ENCODE results near the gene ERVFRD-1. TPM values are rescaled to one million over a fixed set of nuclear protein-coding genes. Genes with fewer than 3 reads are reported as not detected.

ERVFRD-1 gene
- total RNA-seq, 1 experiment from 2014 or later, result not detected

- TF ChIP-seq ARID4B (CRISPR knock-in tag; IDR thresholded peaks at IDR 0.05; ENCODE audit: borderline replicate concordance) (0 out of 2 replicates have a peak, but pooled peaks have one; percentile 59), ZNF423 (CRISPR knock-in tag; IDR thresholded peaks at IDR 0.05) (peak; percentile 85), PREB (CRISPR knock-in tag; IDR thresholded peaks at IDR 0.05; ENCODE audit: borderline replicate concordance) (0 out of 2 replicates have a peak, but pooled peaks have one; percentile 19), ZSCAN18 (CRISPR knock-in tag; IDR thresholded peaks at IDR 0.05) (no peak), ZMAT4 (CRISPR knock-in tag; IDR thresholded peaks at IDR 0.05) (peak; percentile 38; the same call in 1 of the 2 replicates), TEAD4 (CRISPR knock-in tag; IDR thresholded peaks at IDR 0.05) (no peak), NFE2L1 (CRISPR knock-in tag; IDR thresholded peaks at IDR 0.05) (0 out of 2 replicates have a peak, but pooled peaks have one; percentile 37), MAX (CRISPR knock-in tag; IDR thresholded peaks at IDR 0.05) (peak; percentile 70), ERG (CRISPR knock-in tag; IDR thresholded peaks at IDR 0.05) (no peak), MYBL2 (CRISPR knock-in tag; IDR thresholded peaks at IDR 0.05) (0 out of 2 replicates have a peak, but pooled peaks have one; percentile 27), HMGXB4 (CRISPR knock-in tag; IDR thresholded peaks at IDR 0.05) (peak; percentile 96), FOXK1 (CRISPR knock-in tag; IDR thresholded peaks at IDR 0.05) (peak; percentile 56; the same call in 1 of the 2 replicates), ZBTB43 (CRISPR knock-in tag; IDR thresholded peaks at IDR 0.05) (no peak), MLX (CRISPR knock-in tag; IDR thresholded peaks at IDR 0.05) (no peak), NFYB (CRISPR knock-in tag; conservative IDR thresholded peaks at IDR 0.05; ENCODE audit: low read depth) (0 out of 2 replicates have a peak, but pooled peaks have one; percentile 24), ZNF532 (CRISPR knock-in tag; IDR thresholded peaks at IDR 0.05; ENCODE audit: borderline replicate concordance) (no peak), GABPB1 (CRISPR knock-in tag; IDR thresholded peaks at IDR 0.05) (peak; percentile 62), FOXP1 (CRISPR knock-in tag; IDR thresholded peaks at IDR 0.05; ENCODE audit: borderline replicate concordance) (peak; percentile 10; the same call in 1 of the 2 replicates), ETV6 (CRISPR knock-in tag; IDR thresholded peaks at IDR 0.05) (0 out of 2 replicates have a peak, but pooled peaks have one; percentile 28)
Measured at GRCh38 chr6:11093626-11094410, 17.7 kb downstream of the ERVFRD-1 start, which contains the start of gene SMIM13 (continued).

Data from WTC11 (cell line).